GM12878 (cell line): Measurements from ENCODE around the gene FASTK. TPM values are rescaled to one million over a fixed set of nuclear protein-coding genes. Genes with fewer than 3 reads are reported as not detected.

Experiments
- ATF2 ChIP-seq: IDR thresholded peaks from 2 replicates; pipeline ENCODE4 v1.6.1; 2012; ENCODE audit warnings: low read length, inconsistent platforms
- BCL3 ChIP-seq: IDR thresholded peaks from 2 replicates; pipeline ENCODE4 v1.6.1; 2011; ENCODE audit warnings: borderline replicate concordance, low read depth, mild to moderate bottlenecking, moderate library complexity, low read length; ENCODE audit not compliant: insufficient read depth, poor library complexity, severe bottlenecking
- BHLHE40 ChIP-seq, 2 experiments: fragments of 450-650 bp in 1 of 2; IDR thresholded peaks; 2 replicates each; pipeline ENCODE4 v1.6.1; 2011 to 2017; ENCODE audit warnings: low read depth in 2 of 2, borderline replicate concordance in 1 of 2, improper control_type of control experiment in 1 of 2, low read length in 1 of 2, mild to moderate bottlenecking in 1 of 2
- BRCA1 ChIP-seq: IDR thresholded peaks from 2 replicates; pipeline ENCODE4 v1.6.1; 2011; ENCODE audit warnings: low read depth, low read length, improper control_type of control experiment
- CBX5 ChIP-seq: sonication (generic); IDR thresholded peaks from 2 replicates; pipeline ENCODE4 v1.6.1; 2016; ENCODE audit warnings: low read depth, moderate library complexity, mild to moderate bottlenecking, inconsistent platforms
- CHD1 ChIP-seq: IDR thresholded peaks from 2 replicates; pipeline ENCODE4 v1.6.1; 2012; ENCODE audit warnings: low read depth, low read length, improper control_type of control experiment
- EGR1 ChIP-seq, 2 experiments: IDR thresholded peaks; 1 replicate in 1 of 2; 2 replicates in 1 of 2; pipeline ENCODE4 v1.6.1; 2011 to 2012; ENCODE audit warnings: low read depth in 2 of 2, low read length in 2 of 2, borderline replicate concordance in 1 of 2, mild to moderate bottlenecking in 1 of 2, moderate library complexity in 1 of 2
- GATAD2B ChIP-seq: fragments of 450-650 bp; conservative IDR thresholded peaks from 2 replicates; pipeline ENCODE4 v1.6.1; 2017; ENCODE audit warnings: low read depth, mild to moderate bottlenecking, moderate library complexity
- NR2C1 ChIP-seq: fragments of 450-650 bp; IDR thresholded peaks from 2 replicates; pipeline ENCODE4 v1.6.1; 2017; ENCODE audit warnings: antibody characterized with exemption, mild to moderate bottlenecking, moderate library complexity
- PBX3 ChIP-seq: IDR thresholded peaks from 2 replicates; pipeline ENCODE4 v1.6.1; 2011; ENCODE audit warnings: mild to moderate bottlenecking, low read depth, low read length, moderate library complexity; ENCODE audit not compliant: insufficient replicate concordance
- PKNOX1 ChIP-seq: fragments of 450-650 bp; IDR thresholded peaks from 2 replicates; pipeline ENCODE4 v1.6.1; 2016; ENCODE audit warnings: mild to moderate bottlenecking
- RAD51 ChIP-seq: fragments of 450-650 bp; IDR thresholded peaks from 2 replicates; pipeline ENCODE4 v1.6.1; 2016; ENCODE audit warnings: moderate library complexity, mild to moderate bottlenecking, inconsistent platforms
- RCOR1 ChIP-seq: conservative IDR thresholded peaks from 2 replicates; pipeline ENCODE4 v1.6.1; 2012; ENCODE audit warnings: low read depth, low read length, improper control_type of control experiment
- RFX5 ChIP-seq: IDR thresholded peaks from 2 replicates; pipeline ENCODE4 v1.6.1; 2011; ENCODE audit warnings: low read depth, low read length, improper control_type of control experiment
- SRF ChIP-seq, 2 experiments: IDR thresholded peaks; 2 replicates each; pipeline ENCODE4 v1.6.1; 2011; ENCODE audit warnings: low read depth in 2 of 2, low read length in 2 of 2, mild to moderate bottlenecking in 1 of 2, moderate library complexity in 1 of 2
- WRNIP1 ChIP-seq: IDR thresholded peaks from 2 replicates; pipeline ENCODE4 v1.6.1; 2011; ENCODE audit warnings: low read depth, low read length, improper control_type of control experiment, borderline replicate concordance
- ZBED1 ChIP-seq: IDR thresholded peaks from 2 replicates; pipeline ENCODE4 v1.6.1; 2016; ENCODE audit warnings: borderline replicate concordance
- ZNF24 ChIP-seq: fragments of 450-650 bp; IDR thresholded peaks from 2 replicates; pipeline ENCODE4 v1.6.1; 2017; ENCODE audit warnings: antibody characterized with exemption, mild to moderate bottlenecking
- polyA plus RNA-seq, 11 experiments: library from polyadenylated mRNA; depleted of rRNA in 4 of 11; unstranded in 6 of 11; stranded (reverse) in 5 of 11; fragments of >200 nt; fragmentation: Nextera tagmentation in 4 of 11; fragmentation: Illumina TruSeq in 1 of 11; extraction: Ambion mirVana in 4 of 11; extraction: Trizol in 1 of 11; gene quantifications; 1 replicate in 1 of 11; 2 replicates in 10 of 11; pipeline versions ENCODE4 v1.2.1 to v1.2.3, GENCODE V29; 2011 to 2016; ENCODE audit warnings: inconsistent platforms in 2 of 11, missing spikeins in 2 of 11, low read depth in 1 of 11
- total RNA-seq, 4 experiments: library from RNA; depleted of rRNA in 3 of 4; stranded (reverse); fragments of >200 nt in 3 of 4; fragmentation: Illumina TruSeq in 1 of 4; extraction: Trizol in 1 of 4; gene quantifications; 2 replicates each; pipeline versions ENCODE4 v1.2.1 to v1.2.3, GENCODE V29; 2013 to 2021
- TF ChIP-seq, protein P1 (sequence below): IDR thresholded peaks from 2 replicates; pipeline ENCODE4 v1.6.1; 2011; ENCODE audit warnings: low read depth, low read length, improper control_type of control experiment, borderline replicate concordance
- TF ChIP-seq, protein P2 (sequence below): fragments of 450-650 bp; IDR thresholded peaks from 2 replicates; pipeline ENCODE4 v1.6.1; 2014; ENCODE audit warnings: mild to moderate bottlenecking
- TF ChIP-seq, protein P3 (sequence below): IDR thresholded peaks from 2 replicates; pipeline ENCODE4 v1.6.1; 2012; ENCODE audit warnings: low read depth, low read length, improper control_type of control experiment

The FASTK gene
- total and polyA plus RNA-seq, 10 of the 15 experiments (the other 5 are each of a cell fraction or from before 2014, with no cell fraction given), result 0.19 to 102 (median 54.5) TPM

DNA sequence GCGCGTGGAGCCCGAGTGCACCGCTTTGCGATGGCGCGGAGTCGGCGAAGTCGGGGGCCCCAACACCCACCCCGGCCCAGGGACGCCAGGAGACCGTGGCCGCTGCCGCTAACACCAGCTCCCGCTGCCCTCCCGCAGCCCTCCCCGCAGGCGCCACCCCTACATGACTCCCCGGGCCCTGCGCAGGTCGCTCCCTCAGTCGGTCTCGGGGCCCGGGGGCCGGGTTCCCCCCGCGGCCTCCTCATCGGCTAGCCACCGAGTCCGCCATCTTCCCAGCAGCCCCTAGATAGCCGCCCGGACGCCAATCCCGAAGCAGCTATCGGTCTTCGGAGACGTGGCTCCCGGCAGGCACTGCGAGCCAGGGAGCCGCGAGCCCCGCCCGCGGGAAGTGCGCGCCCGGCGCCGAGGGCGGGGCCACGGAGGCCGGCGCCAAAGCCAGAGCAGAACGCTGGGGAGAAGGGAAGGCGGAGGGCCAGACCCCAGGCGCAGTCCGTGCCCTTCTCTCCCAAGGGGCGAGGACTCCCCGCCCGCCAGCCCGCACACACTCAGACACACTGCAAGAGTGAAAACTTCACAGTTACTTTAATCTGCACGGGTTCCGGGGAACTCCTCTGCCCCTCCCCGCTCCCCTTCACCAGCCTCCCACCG is at the start of gene FASTK (continued):
- TF ChIP-seq, protein P1, sequence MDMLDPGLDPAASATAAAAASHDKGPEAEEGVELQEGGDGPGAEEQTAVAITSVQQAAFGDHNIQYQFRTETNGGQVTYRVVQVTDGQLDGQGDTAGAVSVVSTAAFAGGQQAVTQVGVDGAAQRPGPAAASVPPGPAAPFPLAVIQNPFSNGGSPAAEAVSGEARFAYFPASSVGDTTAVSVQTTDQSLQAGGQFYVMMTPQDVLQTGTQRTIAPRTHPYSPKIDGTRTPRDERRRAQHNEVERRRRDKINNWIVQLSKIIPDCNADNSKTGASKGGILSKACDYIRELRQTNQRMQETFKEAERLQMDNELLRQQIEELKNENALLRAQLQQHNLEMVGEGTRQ, result no peak
- TF ChIP-seq RCOR1, result no peak
- TF ChIP-seq, protein P2, sequence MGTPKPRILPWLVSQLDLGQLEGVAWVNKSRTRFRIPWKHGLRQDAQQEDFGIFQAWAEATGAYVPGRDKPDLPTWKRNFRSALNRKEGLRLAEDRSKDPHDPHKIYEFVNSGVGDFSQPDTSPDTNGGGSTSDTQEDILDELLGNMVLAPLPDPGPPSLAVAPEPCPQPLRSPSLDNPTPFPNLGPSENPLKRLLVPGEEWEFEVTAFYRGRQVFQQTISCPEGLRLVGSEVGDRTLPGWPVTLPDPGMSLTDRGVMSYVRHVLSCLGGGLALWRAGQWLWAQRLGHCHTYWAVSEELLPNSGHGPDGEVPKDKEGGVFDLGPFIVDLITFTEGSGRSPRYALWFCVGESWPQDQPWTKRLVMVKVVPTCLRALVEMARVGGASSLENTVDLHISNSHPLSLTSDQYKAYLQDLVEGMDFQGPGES, result no peak
- TF ChIP-seq WRNIP1, result no peak
- no peak for TF ChIP-seq CBX5
- TF ChIP-seq BCL3, result peak; percentile 60
- no peak for TF ChIP-seq BRCA1
- TF ChIP-seq ZBED1, result peak; percentile 46; the same call in 1 of the 2 replicates
- TF ChIP-seq PBX3, result peak; percentile 28
- TF ChIP-seq CHD1, result 0 out of 2 replicates have a peak, but pooled peaks have one; percentile 55
- TF ChIP-seq ATF2, result no peak
- TF ChIP-seq RAD51, result no peak
- TF ChIP-seq NR2C1, result peak; percentile 32; the same call in 1 of the 2 replicates
- peak; percentile 45; the same call in 1 of the 2 replicates for TF ChIP-seq PKNOX1
- TF ChIP-seq RFX5, result no peak
- no peak for TF ChIP-seq ZNF24
- TF ChIP-seq BHLHE40 (IDR thresholded peaks at IDR 0.05; ENCODE audit: borderline replicate concordance in 1 of 2, low read depth in 2 of 2, low read length in 1 of 2), result peak; percentile 10 to 46; a peak in 2 of 4 replicates
- TF ChIP-seq, protein P3, sequence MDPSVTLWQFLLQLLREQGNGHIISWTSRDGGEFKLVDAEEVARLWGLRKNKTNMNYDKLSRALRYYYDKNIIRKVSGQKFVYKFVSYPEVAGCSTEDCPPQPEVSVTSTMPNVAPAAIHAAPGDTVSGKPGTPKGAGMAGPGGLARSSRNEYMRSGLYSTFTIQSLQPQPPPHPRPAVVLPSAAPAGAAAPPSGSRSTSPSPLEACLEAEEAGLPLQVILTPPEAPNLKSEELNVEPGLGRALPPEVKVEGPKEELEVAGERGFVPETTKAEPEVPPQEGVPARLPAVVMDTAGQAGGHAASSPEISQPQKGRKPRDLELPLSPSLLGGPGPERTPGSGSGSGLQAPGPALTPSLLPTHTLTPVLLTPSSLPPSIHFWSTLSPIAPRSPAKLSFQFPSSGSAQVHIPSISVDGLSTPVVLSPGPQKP, result no peak
- TF ChIP-seq EGR1 (IDR thresholded peaks at IDR 0.05; ENCODE audit: borderline replicate concordance in 1 of 2, low read depth in 2 of 2, low read length in 2 of 2), result peak in 1 of 2 experiments; percentile 28; a peak in 1 of 3 replicates
- TF ChIP-seq GATAD2B, result peak; percentile 56; the same call in 1 of the 2 replicates
- peak in 1 of 2 experiments; percentile 50; a peak in 1 of 4 replicates for TF ChIP-seq SRF (IDR thresholded peaks at IDR 0.05; ENCODE audit: low read depth in 2 of 2, low read length in 2 of 2)
